Uterus (tissue), 2 donors: Measurements from ENCODE around the gene SCD.

Source experiments
- CTCF ChIP-seq, 4 experiments: fragments of 200-600 bp in 2 of 4; fragments of 450-650 bp in 2 of 4; sonication (generic) in 2 of 4; IDR thresholded peaks; one replicate each; pipeline ENCODE4 v1.5.1; 2016 to 2019; ENCODE audit warnings: antibody characterized with exemption in 4 of 4, mild to moderate bottlenecking in 2 of 4, moderate library complexity in 1 of 4
- POLR2A ChIP-seq, 2 donors: fragments of 450-650 bp; IDR thresholded peaks; one replicate each; pipeline ENCODE4 v1.6.1; 2016; ENCODE audit warnings: antibody characterized with exemption in 2 of 2, mild to moderate bottlenecking in 1 of 2, moderate library complexity in 1 of 2

- TF ChIP-seq CTCF (IDR thresholded peaks at IDR 0.05) (no peak), POLR2A (IDR thresholded peaks at IDR 0.05) (no peak)
Observed at GRCh38 chr10:100306861-100307260, 40.2 kb upstream of the SCD start.
